M059J (cell line): ENCODE data around the gene PIF1. TPM values are rescaled to one million over a fixed set of nuclear protein-coding genes. Genes with fewer than 3 reads are reported as not detected.
"Not testable (repeated sequence)": the region's sequence is repeated elsewhere in the genome, so short reads cannot be mapped to it uniquely, and the experiment has no call there.

Source experiments
- DNase-seq: peaks from one replicate; pipeline ENCODE4 v3.0.0-alpha.2; 2012; ENCODE audit warnings: low read depth
- total RNA-seq: library from RNA; depleted of rRNA; stranded (reverse); fragments of >200 nt; shearing (Covaris generic); gene quantifications from 2 replicates; pipeline ENCODE4 v1.2.3, GENCODE V29; 2014

Gene PIF1
- total RNA-seq, 1 experiment from 2014 or later = 9.0 TPM

DNA sequence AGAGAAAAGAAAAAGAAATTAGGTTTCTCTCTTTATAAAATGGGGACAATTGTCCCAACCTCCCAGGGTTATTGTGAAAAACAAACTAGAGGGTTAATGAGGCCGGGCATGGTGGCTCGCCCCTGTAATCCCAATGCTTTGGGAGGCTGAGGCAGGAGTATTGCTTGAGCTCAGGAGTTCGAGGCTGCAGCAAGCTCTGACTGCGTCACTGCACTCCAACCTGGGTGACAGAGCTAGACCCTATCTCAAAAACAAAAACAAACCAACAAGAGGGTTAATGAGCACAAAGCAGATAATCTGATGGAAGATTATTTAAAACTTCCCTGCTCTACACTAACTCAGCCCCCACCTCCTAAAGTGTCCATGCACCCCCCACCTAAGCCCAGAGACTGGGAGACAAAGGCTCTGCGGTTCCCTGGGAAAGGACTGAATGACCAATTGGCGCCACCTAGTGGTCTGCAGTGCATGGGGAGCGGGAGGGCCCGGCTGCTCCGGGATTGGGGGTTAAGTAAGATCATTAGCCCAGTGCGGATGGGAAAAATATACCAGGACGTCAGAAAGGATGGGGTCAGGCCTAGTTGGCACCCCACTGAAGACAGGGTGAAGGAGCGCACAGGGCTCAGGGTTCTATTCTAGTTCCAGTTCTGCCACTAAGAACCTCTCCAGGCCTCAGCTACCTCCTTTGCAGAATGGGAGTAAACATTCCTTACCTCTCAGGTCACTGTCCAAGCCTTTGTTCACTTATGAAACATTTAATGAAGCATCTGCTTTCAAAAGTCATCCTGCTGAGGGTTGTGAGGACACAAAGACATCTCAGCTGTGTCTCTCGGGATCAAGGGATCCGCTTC, 15.6 kb downstream of the PIF1 start:
- peak; percentile 68 for DNase-seq

DNA sequence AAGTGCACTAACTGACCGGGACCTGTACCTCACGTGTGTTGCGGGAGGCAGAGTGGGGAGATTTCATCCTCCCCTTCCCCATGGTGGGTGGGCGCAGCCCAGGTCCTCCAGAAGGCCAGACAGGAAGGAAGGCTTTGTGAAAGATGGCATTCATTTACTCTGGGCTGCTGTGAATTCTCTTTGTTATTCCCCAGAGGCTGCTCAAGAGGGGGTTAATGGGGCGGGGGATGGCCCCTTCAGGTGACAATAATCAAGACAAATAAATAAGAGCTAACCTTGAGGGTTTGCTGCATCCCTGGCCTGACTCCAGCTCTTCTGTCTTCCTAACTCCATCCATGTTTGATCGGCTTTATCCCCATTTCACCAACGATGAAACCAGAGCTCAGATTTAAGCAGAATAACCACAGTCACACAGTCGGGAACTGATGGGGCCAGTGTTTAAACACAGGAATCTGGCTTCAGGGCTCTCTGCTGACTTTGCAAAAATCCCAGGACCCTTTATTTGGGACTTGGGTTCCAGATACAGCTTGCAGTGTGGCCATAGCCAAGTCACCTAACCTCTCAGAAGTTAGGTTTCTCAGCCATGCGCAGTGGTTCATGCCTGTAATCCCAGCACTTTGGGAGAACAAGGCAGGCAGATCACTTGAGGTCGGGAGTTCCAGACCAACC, 16.5 kb downstream of the PIF1 start:
- no peak for DNase-seq

DNA sequence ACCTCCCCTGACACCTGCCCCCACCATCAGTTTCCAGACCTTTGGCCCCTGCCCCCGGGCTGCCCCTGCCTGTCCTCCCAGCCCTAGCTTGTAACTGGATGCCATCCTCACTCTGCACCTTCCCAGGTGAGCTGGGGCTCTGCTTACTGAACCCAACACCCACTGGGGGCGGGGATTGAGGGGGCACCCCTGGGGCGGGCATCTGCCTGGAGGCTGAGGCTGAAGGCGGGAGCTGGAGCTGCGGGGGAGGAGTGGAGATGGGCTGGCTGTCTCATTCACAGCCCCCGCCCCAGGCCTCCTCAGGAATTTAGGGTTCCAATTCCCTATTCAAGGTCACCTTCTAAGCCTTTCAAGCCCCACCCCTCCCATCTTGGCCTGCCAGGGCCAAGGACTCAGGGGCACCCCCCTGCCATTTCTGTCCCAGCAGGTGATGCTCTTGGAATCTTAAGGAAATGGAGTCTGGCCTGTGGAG, 17.7 kb downstream of the PIF1 start:
- no peak for DNase-seq

DNA sequence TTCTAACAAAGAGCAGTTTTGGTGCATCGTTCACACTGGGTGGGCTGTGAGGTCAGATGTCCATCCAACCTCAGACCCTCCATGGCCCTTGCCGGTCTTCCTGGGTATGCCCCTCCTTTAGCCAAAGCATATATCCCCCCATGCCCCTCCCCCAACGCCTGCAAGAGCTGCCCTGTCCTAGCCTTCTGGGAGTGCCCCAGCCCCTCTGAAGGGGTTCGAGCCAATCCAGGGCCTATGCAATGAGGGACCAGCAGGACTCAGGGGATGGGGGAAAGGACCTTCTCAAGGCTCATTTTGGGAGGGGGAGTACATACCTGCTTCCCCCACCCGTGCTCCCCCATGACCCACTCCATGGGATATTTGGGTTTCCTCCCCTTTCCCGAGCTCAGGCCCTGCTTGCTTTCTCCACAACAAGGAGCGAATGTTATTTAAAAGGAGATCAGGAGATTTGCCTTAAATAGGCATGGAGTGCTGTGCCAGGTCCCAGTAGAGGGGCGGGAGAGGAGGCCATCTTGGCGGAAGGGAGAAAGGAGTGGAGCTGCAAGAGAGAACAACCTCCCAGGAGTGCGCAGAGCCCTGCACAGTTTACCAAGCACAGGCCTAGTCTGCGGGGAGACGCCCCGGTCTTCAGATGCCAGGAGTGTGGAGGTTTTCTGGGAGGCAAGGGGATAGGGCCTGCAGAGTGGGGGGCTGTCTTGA, 18.2 kb downstream of the PIF1 start:
- no peak for DNase-seq

DNA sequence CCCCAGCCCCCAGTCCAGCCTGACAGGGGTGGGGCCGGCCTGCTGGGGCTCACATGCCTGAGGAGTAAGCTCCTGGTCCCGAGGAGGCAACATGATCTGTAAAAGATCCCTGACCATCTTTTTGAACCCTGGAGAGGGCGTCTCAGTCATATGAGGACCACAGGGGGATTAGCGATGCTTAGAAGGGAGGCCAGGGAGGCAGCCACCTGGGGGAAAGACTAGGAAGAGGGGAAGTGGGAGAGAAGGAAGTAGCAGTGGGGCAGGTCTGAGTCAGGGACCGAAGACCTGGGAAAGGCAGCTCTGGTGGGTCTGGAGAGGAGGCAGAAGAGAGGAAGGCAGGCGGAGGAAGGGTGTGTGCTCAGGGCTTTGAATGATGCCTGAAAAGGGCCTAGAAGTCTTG, 18.9 kb downstream of the PIF1 start:
- DNase-seq = no peak

DNA sequence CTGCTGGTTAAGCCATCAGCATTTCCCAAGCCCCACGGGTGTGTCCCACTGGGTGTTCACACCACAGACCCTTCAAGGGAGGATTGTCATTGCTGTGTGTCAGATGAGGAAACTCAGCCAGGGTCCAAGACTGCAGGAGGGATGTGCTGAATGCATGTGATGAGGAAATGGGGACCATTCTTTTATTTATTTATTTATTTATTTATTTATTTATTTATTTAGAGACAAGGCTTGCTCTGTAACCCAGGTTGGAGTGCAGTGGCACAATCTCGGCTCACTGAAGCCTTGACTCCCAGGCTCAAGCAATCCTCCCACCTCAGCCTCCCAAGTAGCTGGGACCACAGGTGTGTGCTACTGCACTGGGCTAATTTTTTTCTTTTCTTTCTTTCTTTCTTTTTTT, 20.8 kb downstream of the PIF1 start:
- DNase-seq = no peak

DNA sequence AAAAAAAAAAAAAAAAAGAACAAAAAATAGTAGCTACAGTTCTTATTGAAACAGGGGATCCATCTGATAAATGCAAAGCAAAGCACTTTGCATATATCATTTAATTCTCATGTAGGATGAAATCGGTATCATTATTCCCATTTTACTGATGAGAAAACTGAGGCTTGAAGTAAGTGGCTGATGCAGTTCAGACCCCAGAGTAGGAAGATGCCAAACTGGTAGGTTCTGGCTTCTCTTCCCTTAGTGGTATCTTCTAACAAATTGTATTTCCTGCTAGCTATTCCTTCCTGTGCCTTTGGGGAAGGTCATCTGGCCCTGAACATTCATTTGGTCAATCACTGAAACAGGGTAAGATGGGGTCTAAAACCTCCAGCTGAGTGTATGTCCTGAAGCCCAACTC, 21.9 kb downstream of the PIF1 start:
- DNase-seq = no peak

DNA sequence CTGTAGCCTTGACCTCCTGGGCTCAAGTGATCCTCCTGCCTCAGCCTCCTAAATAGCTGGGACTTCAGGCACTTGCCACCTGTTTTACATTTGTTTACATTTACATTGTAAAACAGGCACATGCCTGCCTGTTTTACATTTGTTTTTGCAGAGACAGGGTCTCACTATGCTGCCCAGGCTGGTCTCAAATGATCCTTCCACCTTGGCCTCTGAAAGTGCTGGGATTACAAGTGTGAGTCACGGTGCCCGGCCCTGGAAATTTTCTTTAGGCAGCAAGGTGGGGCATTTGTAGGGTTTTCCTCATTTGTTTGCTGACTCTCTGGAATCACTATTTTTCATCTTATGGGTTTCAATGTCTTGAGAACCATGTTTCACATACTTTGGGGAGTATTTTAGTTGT, 25.0 kb downstream of the PIF1 start:
- DNase-seq = no peak

DNA sequence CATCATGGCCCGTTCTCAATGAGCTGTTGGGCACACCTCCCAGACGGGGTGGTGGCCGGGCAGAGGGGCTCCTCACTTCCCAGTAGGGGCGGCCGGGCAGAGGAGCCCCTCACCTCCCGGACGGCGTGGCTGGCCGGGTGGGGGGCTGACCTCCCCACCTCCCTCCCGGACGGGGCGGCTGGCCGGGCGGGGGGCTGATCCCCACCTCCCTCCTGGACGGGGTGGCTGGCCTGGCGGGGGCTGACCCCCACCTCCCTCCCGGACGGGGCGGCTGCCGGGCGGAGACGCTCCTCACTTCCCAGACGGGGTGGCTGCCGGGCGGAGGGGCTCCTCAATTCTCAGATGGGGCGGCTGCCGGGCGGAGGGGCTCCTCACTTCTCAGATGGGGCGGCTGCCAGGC, 26.5 kb downstream of the PIF1 start:
- DNase-seq = not testable (repeated sequence)

DNA sequence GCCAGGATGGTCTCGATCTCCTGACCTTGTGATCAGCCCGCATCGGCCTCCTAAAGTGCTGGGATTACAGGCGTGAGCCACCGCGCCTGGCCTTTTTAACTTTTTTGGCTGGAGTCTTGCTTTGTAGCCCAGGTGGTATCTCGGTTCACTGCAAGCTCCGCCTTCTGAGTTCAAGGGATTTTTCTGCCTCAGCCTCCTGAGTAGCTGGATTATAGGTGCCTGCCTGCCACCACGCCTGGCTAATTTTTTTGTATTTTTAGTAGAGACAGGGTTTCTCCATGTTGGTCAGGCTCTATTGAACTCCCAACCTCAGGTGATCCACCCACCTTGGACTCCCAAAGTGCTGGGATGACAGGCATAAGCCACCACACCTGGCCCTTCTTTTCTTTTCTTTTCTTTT, 29.5 kb downstream of the PIF1 start:
- DNase-seq = not testable (repeated sequence)

DNA sequence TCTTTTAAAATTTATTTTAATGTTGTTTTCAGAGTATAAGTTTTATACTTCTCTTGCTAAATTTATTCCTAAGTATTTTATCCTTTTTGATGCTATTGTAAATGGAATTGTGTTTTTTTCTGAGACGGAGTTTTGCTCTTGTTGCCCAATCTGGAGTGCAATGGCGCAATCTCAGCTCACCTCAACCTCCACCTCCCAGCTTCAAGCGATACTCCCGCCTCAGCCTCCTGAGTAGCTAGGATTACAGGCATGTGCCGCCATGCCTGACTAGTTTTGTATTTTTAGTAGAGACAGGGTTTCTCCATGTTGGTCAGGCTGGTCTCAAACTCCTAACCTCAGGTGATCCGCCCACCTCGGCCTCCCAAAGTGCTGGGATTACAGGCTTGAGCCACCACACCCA, 30.1 kb downstream of the PIF1 start:
- DNase-seq = not testable (repeated sequence)

DNA sequence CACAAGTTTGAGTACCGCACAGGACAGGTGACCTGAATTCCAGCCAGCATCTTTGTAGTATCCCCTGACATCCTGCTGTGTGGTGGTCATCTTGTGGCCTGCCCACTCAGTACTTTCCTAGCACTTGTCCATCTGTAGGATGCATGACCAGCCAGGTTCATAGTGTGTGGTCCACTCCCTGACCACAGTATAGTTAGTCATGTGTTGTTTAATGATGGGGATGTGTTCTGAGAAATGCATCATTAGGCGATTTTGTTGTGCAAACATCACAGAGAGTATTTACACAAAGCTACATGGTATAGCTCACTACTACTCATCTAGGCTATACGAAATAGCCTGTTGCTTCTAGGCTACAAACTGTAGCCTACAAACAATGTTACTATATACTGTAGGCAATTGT, 33.2 kb downstream of the PIF1 start:
- DNase-seq = no peak

DNA sequence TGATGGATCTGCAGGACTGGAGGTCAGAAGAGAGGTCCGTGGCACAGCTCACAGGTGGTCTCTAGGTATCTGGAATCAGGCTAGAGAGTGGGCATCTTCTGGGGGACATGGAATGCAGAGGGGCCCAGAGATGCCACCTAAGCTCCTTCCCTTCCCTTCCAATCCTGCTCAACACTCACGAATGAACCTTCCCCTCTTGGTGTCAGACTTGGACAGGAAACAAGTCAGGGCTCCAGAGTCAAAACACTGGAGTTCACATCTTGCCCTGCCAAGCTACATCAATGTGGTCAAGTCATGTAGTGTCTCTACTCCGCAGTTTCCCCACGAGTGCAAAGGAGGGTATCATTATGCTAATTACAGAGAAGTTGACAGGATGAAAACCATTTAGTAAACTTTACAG, 34.0 kb downstream of the PIF1 start:
- no peak for DNase-seq

DNA sequence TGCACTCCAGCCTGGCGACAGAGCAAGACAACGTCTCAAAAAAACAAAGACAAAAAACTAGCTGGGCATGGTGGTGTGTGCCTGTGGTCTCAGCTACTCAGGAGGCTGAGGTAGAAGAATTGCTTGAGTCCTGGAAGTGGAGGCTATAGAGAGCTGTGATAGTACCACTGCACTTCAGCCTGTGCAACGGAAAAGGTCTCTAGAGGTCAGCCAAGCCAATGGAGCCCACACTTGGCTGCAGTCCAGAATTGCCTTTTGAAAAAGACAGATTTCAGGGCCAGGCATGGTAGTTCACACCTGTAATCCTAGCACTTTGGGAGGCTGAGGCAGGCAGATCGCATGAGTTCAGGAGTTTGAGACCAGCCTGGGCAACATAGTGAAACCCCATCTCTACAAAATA, 41.7 kb downstream of the PIF1 start:
- no peak for DNase-seq

DNA sequence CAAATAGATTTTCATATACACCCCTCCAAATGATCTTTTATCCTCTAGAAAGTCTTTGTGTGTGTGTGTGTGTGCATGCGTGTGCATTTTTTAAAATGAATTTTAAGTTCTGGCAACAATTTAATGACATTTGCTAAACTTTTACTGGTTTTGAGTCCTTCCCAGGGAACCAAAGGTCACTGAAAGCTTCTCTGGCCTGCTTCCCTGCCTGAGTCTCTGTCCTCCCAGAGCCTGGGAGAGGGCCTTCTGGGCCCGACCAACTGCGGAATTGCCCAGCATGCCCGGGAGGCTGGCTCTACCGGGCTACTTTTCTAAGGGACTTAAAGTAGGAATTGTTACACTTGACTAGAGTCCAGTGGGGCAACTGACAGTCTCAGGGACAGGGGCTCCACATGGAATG, 42.7 kb downstream of the PIF1 start:
- DNase-seq = no peak

DNA sequence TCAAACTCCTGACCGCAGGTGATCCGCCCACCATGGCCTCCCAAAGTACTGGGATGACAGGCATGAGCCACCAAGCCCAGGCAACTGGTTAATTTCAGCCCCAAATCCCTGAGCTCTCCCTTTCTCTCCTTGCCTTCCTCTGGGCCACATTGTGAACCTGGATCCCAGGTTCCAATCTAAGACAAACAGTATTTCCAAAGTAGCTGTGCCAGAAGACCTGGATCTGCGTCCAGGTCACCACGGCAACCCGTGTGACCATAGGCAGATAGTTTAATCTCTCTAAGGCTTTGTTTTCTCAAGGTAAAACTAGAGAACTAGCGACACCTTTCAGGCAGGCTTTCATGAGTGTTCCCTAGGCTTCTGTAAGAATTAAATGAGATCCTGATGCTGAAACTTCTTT, 44.1 kb downstream of the PIF1 start:
- DNase-seq = no peak

DNA sequence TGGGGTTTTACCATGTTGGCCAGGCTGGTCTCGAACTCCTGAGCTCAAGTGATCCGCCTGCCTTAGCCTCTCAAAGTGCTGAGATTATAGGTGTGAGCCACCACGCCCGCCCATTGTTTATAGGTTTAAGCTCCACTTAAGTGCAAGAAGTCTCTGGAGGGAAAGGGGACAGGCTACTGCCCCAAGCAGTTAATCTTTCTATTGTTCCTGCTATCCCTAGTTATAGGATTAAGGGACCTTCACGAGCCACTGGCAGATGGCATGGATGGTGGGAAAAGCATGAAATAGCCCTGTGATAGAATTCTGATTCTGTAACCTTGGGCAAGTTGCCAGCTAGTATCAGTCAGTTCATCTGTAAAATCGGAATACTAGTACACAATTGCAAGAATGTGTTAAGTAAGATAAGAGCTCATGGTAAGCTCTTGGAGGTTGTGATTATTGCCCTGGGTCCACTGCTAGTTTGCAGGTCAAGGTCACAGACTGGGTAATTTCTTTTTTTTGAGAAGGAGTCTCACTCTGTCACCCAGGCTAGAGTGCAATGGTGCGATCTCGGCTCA, 44.8 kb downstream of the PIF1 start:
- no peak for DNase-seq

DNA sequence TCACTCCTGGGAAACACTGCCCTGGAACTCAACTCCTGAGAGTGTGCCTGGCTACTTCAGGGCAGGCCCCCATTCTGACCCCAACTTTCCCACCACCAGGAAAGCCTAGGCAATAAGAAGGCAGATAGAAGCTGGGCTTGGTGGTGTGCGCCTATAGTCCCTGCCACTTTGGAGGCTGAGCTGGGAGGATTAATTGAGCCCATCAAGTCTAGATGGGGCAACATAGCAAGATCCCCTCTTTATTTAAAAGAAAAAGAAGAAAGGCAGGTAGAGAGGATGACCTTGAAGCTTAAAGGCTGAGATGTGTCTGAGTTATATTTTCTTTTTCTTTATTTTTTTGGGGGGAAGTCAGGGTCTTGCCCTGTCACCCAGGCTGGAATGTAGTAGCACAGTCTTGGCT, 45.8 kb downstream of the PIF1 start:
- DNase-seq = no peak

DNA sequence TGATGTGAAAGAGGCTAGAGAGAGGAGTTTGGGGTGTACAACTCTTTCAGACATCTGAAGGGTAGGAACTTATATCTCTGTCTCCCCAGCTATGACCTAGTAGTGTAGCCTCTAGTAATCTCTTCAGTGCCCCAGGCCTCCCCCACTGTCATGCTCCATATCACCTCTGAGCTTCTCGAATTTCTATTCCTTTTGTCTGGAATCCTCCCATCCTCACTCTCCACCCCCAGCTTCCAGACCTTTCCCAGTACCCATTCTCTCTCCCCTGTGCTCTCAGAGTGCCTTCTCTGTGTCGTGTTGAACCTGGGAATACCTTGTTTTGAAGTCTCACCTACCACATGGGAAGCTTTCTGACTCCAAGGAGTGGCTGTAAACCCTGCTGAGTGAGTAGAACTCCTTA, 46.4 kb downstream of the PIF1 start:
- DNase-seq = no peak

DNA sequence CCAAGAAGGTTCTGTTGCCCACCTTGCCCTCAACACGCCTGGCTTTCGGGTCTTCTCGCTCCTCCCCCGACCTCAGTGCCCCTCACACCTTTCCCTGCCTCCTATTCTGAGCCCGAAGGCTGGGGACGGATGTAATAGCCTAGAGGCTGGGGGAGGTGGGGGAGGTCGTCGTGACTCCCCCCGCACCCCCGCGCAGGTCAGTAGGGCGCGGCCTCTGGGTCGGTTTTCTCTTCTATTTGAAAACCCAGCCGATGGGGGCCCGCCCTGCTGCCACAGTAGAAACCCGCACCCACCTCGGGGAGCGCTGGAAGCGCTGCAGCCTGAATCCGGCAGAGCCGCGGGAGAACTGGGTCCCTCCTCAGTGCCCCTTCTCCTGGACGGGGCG, 49.1 kb downstream of the PIF1 start:
- DNase-seq = no peak

DNA sequence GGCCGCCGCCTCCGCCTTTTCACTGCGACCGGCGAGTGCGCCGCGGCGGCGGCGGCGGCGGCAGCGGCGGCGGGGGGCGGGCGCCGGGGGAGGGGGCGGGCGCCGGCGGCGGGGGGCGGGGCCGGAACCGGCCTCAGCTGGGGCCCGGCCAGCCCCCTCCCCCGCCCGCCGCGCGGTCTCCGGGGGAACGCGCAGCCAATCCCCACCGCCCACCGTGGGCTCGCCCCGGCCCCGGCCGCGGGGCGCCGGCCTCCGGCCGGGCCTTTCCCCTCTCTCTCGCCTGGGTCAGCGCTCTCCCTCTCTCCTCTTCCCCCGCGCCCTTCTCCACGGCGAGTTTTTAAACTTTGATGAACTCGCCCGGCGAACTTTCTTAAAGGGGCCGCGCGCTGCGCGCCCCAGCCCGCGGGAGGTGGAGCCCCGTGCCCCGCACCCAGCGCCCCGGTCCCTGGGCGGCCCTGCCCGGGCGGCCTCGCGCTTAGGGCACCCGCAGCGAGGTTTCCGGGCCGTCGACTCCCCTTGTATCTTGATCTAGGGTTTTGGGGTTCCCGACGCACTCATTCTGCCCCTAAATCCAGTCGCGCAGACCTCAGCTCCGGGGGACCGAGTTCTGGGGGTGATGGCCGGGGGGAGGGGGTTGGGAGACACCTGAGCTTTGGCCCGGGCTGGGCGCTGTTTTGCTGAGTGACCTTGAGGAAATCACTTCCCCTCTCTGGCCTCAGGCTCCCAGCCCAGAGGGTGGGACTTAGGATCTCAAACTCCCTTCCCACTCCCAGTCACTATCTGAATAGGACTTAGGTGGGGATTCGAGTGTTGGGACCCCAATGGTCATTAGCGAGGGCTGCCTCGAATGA, 49.7 kb downstream of the PIF1 start, which contains the start of gene RBPMS2:
Gene RBPMS2, minus strand, starts transcription at position 39 of the 851 bp plus-strand sequence. CDS start 270 bp downstream, outside the sequence.
- peak; percentile 33 for DNase-seq
